ENCODE measurements around the gene PRKCA. TPM values are rescaled to one million over a fixed set of nuclear protein-coding genes. Genes with fewer than 3 reads are reported as not detected.

The PRKCA gene
- total RNA-seq, 4 donors from 2014 or later, result 3.9 to 12.1 (median 7.0) TPM

DNA sequence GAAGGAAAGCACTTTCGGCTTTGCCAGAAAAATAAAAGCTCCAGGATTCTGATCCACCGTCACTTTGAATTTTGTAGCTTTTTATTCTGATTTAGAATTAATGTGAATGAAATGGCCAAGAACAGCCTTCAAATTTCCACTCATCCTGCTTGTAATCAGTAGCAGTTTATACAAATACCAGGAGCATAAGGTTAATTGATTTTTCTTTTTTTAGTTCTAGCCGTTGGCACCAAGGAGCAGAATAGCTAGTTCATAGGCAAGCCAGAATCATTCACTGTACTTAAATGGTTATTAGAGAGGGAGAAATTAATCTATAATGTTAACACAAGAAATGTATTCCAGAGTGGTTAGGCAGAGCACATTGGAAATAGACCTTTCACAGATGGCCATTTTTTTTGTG, 491.4 kb downstream of the PRKCA start:
- TF ChIP-seq CTCF (IDR thresholded peaks at IDR 0.05; ENCODE audit: low read depth), result no peak

- no peak for TF ChIP-seq CTCF (IDR thresholded peaks at IDR 0.05; ENCODE audit: low read depth)
Observed at GRCh38 chr17:66795486-66795885, 493.1 kb downstream of the PRKCA start.

- TF ChIP-seq CTCF (IDR thresholded peaks at IDR 0.05; ENCODE audit: low read depth), result no peak
Observed at GRCh38 chr17:66799849-66800537, 497.6 kb downstream of the PRKCA start.

DNA sequence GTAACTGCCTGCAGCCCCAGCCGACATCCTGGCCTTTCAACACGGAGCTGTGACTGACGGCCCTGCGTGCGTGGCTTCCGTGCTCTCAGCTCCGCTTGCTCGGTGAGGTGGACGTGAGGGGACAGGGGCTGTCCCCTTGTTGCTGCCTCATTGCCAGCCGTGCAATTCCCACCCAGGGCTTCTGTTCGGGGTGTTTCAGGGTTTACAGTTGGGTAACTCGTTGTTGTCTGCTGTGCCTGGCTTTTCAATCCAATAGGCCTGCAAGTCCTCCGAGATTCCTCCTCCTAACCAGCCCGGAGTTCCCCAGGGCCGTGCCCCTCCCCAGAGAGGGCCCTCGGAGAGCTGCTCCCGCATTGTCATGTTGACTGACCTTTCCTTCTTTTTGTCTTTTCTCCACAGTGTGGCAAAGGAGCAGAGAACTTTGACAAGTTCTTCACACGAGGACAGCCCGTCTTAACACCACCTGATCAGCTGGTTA, 501.1 kb downstream of the PRKCA start:
- TF ChIP-seq CTCF (IDR thresholded peaks at IDR 0.05; ENCODE audit: low read depth), result no peak

GRCh38 chr17:66805567-66805966, 503.2 kb downstream of the PRKCA start:
- TF ChIP-seq CTCF (IDR thresholded peaks at IDR 0.05; ENCODE audit: low read depth), result no peak

- no peak for TF ChIP-seq CTCF (IDR thresholded peaks at IDR 0.05; ENCODE audit: low read depth)
Observed at GRCh38 chr17:66807182-66807581, 504.8 kb downstream of the PRKCA start.

- no peak for TF ChIP-seq CTCF (IDR thresholded peaks at IDR 0.05; ENCODE audit: low read depth)
Observed at GRCh38 chr17:66809408-66809807, 507.0 kb downstream of the PRKCA start.
